Measurements from ENCODE around the gene FAM13C.

DNA sequence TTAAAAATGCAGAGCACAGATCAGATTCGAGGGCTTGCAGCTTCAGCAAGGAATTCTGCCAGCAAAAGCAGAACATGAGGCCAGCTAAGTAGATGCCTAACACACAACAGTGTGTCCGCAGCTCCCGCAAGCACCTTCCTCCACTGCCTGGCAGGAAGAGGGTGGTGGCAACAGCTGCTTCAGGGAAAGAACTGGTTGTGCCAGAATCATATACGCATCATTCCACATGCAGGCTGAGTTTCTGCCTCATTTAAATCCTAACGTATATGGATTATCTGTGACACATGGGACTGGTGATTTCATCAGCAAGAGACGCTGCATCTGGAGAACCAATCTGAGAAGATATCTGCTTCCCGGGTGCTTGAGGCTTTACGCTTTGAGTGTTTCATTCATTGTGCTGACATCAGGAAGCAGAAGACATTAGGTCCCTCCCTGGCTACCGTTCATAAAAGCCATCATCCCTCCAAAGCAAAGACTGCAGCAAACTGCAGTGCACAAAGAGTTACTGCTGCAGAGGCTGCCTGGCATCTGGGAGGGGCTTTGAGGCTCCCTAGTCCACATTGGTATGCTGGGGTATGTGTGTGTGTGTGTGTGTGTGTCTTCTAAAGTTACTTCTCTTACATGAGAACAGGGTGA lies 78.8 kb downstream of the FAM13C start:
- TF ChIP-seq, protein P1, sequence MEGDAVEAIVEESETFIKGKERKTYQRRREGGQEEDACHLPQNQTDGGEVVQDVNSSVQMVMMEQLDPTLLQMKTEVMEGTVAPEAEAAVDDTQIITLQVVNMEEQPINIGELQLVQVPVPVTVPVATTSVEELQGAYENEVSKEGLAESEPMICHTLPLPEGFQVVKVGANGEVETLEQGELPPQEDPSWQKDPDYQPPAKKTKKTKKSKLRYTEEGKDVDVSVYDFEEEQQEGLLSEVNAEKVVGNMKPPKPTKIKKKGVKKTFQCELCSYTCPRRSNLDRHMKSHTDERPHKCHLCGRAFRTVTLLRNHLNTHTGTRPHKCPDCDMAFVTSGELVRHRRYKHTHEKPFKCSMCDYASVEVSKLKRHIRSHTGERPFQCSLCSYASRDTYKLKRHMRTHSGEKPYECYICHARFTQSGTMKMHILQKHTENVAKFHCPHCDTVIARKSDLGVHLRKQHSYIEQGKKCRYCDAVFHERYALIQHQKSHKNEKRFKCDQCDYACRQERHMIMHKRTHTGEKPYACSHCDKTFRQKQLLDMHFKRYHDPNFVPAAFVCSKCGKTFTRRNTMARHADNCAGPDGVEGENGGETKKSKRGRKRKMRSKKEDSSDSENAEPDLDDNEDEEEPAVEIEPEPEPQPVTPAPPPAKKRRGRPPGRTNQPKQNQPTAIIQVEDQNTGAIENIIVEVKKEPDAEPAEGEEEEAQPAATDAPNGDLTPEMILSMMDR (IDR thresholded peaks at IDR 0.05): no peak
- TF ChIP-seq POLR2A (IDR thresholded peaks at IDR 0.05): no peak
- TF ChIP-seq EP300 (IDR thresholded peaks at IDR 0.05): no peak

Measured in tibial nerve (tissue), 4 donors.